ENCODE results near the gene VPS18.

DNA sequence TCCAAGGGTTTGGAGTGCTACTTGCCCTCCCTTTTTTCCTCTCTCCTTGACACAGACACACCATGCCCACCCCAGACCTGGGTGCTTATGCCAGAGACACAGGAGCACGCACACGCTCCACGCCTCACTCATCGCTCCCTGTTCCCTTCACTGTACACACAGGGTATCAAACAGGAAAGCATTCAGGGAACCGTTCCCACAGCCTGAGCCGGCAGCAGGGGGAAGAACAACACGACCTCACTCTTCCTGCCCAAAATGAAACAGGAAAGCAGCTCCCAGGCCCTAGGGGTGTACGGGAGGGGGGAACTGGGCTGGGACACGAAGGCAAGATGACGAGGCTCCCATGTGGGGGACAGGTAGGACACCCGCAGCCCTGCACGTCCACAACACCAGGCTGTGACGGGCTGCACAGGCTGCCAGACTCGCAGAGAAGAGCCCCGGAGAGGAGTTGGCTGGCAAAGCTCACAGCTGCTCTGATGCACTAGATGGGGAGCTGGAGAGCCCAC lies 46.1 kb downstream of the VPS18 start:
- TF ChIP-seq POLR2A (IDR thresholded peaks at IDR 0.05; ENCODE audit: low read length) (no peak), GATA1 (IDR thresholded peaks at IDR 0.05; ENCODE audit: low read depth, low read length) (no peak)
